Fibroblast of lung (primary cell): ENCODE results near the gene NAA30.

Source experiments
- EZH2 ChIP-seq: IDR thresholded peaks from 2 replicates; pipeline ENCODE4 v1.5.1; 2012; ENCODE audit warnings: low read length, control low read depth, mild to moderate bottlenecking; ENCODE audit errors: missing control alignments
- TF ChIP-seq, protein P1 (sequence below), 2 donors: IDR thresholded peaks in 1 of 2; conservative IDR thresholded peaks in 1 of 2; 1 replicate in 1 of 2; 2 replicates in 1 of 2; pipeline ENCODE4 v1.5.1; 2011 to 2012; ENCODE audit warnings: low read length in 2 of 2, control low read depth in 1 of 2, inconsistent platforms in 1 of 2, low read depth in 1 of 2, mild to moderate bottlenecking in 1 of 2

DNA sequence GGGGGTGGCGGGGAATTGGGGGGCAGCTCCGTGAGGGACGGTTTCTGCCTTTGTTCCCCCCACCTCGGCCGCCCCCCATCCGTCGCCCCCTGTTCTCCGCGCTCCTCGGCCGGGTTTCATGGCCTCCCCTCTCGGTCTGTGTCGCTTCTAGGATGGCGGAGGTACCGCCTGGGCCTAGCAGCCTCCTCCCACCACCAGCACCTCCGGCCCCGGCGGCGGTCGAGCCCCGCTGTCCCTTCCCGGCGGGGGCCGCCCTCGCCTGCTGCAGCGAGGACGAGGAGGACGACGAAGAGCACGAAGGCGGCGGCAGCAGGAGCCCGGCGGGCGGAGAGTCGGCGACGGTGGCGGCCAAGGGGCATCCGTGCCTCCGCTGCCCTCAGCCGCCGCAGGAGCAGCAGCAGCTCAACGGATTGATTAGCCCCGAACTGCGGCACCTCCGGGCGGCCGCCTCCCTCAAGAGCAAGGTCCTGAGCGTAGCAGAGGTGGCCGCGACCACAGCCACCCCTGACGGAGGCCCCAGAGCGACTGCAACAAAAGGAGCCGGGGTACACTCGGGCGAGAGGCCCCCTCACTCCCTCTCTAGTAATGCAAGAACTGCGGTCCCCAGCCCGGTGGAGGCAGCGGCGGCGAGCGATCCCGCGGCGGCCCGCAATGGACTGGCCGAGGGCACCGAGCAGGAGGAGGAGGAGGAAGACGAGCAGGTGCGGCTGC lies 575 bp downstream of the NAA30 start:
- TF ChIP-seq, protein P1, sequence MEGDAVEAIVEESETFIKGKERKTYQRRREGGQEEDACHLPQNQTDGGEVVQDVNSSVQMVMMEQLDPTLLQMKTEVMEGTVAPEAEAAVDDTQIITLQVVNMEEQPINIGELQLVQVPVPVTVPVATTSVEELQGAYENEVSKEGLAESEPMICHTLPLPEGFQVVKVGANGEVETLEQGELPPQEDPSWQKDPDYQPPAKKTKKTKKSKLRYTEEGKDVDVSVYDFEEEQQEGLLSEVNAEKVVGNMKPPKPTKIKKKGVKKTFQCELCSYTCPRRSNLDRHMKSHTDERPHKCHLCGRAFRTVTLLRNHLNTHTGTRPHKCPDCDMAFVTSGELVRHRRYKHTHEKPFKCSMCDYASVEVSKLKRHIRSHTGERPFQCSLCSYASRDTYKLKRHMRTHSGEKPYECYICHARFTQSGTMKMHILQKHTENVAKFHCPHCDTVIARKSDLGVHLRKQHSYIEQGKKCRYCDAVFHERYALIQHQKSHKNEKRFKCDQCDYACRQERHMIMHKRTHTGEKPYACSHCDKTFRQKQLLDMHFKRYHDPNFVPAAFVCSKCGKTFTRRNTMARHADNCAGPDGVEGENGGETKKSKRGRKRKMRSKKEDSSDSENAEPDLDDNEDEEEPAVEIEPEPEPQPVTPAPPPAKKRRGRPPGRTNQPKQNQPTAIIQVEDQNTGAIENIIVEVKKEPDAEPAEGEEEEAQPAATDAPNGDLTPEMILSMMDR (conservative IDR thresholded peaks at IDR 0.05 in 1 of 2, IDR thresholded peaks at IDR 0.05 in 1 of 2; ENCODE audit: low read depth in 1 of 2, low read length in 2 of 2), result no peak
- no peak for TF ChIP-seq EZH2
